OCI-LY1 (cell line): Measurements from ENCODE around the gene SLC49A3.

Experiments used
- CTCF ChIP-seq: fragments of 200-600 bp; sonication (generic), shearing (Covaris generic); IDR thresholded peaks from 2 replicates; pipeline ENCODE4 v1.5.1; 2017; ENCODE audit warnings: mild to moderate bottlenecking, antibody characterized with exemption, low read length, moderate library complexity, mixed read lengths
- EZH2 ChIP-seq: fragments of 200-600 bp; sonication (generic), shearing (Covaris generic); IDR thresholded peaks from 2 replicates; pipeline ENCODE4 v1.8.0; 2017; ENCODE audit warnings: borderline replicate concordance, mixed run types, mild to moderate bottlenecking, antibody characterized with exemption, low read length, moderate library complexity, mixed read lengths

DNA sequence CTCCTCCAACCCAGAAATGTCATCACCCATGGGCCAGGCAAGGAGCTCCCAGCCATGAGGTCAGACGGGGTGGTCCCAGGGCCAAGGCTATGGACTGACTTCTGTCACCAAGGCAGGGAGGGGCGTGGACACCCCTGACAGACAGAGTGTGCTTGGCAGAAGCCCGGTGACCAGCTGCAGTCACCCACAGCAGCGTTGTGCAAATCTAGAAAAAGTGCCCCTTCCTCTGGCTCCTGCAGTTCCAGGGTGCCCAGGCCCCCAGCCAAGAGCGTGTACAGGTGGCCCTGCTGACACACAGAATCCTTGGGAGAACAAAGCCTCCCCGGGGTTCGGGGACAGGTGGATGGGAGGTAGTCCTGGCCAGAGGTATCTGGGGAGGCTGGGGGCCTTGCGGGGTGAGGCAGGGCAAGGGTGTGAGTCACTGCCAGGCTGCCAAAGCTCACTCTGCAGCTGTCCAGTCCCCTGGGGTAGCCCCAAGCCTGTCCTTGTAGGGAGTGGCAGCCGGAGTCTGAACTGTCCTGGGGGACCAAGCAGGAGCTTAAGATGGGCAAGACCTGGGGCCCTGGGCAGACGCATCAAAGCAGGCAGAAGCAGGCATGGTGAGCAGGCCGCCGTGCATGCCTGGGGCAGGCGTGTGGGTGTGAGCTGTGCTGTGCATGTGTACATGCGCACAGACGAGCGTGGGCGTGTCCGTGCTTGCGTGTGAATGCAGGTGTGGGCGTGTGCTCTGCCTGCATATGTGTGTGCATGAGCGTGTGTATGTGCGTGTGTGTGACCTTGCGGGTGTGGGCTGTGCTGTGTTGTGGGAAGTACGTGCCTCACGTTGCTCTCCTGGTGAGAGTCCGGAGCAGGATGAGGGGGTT, 11.3 kb downstream of the SLC49A3 start:
- TF ChIP-seq CTCF (no peak), EZH2 (no peak)
